HCT116 (cell line): ENCODE measurements around the gene TAAR8.

Experiments used
- CTCF ChIP-seq, 3 experiments: fragments of 200-600 bp in 1 of 3; sonication (generic) in 1 of 3; IDR thresholded peaks in 2 of 3; conservative IDR thresholded peaks in 1 of 3; 2 replicates each; pipeline ENCODE4 v1.5.1; 2012 to 2017; ENCODE audit warnings: low read depth in 2 of 3, low read length in 2 of 3, antibody characterized with exemption in 1 of 3, borderline replicate concordance in 1 of 3, control low read depth in 1 of 3, mild to moderate bottlenecking in 1 of 3, mixed read lengths in 1 of 3, mixed run types in 1 of 3, moderate library complexity in 1 of 3; ENCODE audit not compliant: insufficient read depth in 1 of 3
- EZH2 ChIP-seq: fragments of 200-600 bp; sonication (generic); IDR thresholded peaks from 2 replicates; pipeline ENCODE4 v1.6.1; 2017; ENCODE audit warnings: antibody characterized with exemption, mixed run types
- POLR2AphosphoS5 ChIP-seq: IDR thresholded peaks from 2 replicates; pipeline ENCODE4 v1.6.1; 2011; ENCODE audit warnings: mild to moderate bottlenecking, low read depth, low read length, moderate library complexity
- SP1 ChIP-seq: IDR thresholded peaks from 2 replicates; pipeline ENCODE4 v1.6.1; 2012; ENCODE audit warnings: low read depth
- SRF ChIP-seq: IDR thresholded peaks from 2 replicates; pipeline ENCODE4 v1.6.1; 2012; ENCODE audit warnings: low read depth
- YY1 ChIP-seq: IDR thresholded peaks from 2 replicates; pipeline ENCODE4 v1.6.1; 2011; ENCODE audit warnings: low read length, low read depth, moderate library complexity, mild to moderate bottlenecking; ENCODE audit not compliant: insufficient replicate concordance; ENCODE audit errors: extremely low read depth
- TF ChIP-seq, protein P1 (sequence below): IDR thresholded peaks from 2 replicates; pipeline ENCODE4 v1.6.1; 2012; ENCODE audit warnings: low read depth

DNA sequence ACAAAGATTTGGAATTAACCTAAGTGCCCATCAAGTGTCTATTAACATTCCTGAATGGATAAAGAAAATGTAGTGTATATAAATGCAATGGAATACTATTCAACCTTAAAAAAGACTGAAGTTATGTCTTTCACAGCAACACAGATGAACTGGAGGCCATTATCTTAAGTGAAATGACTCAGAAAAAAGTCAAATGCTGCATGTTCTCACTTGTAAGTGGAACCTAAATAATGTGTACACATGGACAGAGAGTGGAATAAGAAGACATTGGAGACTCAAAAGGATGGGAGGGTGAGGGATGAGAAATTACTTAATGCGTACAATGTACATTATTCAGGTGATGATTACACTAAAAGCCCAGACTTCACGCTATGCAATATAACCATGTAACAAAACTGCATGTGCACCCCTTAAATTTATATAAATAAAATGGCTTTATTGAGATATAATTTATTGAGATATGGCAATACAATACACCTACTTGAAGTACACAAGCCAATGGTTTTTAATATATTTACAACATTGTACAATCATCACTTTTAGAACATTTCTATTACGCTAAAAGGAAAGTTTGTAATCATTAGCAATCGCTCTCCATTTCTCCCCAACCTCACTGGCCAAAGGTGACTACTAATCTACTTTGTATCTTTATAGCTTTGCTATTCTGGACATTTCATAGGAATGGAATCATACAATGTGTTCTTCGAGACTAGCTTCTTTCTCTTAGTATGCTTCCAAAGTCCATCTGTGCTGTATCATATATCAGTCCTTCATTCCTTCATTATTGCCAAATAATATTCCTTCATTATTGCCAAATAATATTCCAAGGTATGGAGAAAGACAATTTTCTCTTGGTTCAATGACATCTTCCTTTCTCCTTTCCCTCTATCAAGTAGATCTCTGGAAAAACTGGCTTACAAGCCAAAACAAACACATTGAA, 45.3 kb upstream of the TAAR8 start:
- no peak for TF ChIP-seq CTCF (IDR thresholded peaks at IDR 0.05 in 2 of 3, conservative IDR thresholded peaks at IDR 0.05 in 1 of 3; ENCODE audit: borderline replicate concordance in 1 of 3, insufficient read depth in 1 of 3, low read depth in 2 of 3, low read length in 2 of 3)
- TF ChIP-seq, protein P1, sequence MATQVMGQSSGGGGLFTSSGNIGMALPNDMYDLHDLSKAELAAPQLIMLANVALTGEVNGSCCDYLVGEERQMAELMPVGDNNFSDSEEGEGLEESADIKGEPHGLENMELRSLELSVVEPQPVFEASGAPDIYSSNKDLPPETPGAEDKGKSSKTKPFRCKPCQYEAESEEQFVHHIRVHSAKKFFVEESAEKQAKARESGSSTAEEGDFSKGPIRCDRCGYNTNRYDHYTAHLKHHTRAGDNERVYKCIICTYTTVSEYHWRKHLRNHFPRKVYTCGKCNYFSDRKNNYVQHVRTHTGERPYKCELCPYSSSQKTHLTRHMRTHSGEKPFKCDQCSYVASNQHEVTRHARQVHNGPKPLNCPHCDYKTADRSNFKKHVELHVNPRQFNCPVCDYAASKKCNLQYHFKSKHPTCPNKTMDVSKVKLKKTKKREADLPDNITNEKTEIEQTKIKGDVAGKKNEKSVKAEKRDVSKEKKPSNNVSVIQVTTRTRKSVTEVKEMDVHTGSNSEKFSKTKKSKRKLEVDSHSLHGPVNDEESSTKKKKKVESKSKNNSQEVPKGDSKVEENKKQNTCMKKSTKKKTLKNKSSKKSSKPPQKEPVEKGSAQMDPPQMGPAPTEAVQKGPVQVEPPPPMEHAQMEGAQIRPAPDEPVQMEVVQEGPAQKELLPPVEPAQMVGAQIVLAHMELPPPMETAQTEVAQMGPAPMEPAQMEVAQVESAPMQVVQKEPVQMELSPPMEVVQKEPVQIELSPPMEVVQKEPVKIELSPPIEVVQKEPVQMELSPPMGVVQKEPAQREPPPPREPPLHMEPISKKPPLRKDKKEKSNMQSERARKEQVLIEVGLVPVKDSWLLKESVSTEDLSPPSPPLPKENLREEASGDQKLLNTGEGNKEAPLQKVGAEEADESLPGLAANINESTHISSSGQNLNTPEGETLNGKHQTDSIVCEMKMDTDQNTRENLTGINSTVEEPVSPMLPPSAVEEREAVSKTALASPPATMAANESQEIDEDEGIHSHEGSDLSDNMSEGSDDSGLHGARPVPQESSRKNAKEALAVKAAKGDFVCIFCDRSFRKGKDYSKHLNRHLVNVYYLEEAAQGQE = no peak
- no peak for TF ChIP-seq YY1
- no peak for TF ChIP-seq SP1
- no peak for TF ChIP-seq POLR2AphosphoS5
- TF ChIP-seq SRF = no peak
- TF ChIP-seq EZH2 = no peak
